HEK293 (cell line): Measurements from ENCODE around the gene ALDOC.

Source experiments
- CTCF ChIA-PET: fragments of 350-600 bp; formaldehyde crosslinking; extraction: SDS; loops from one replicate; lab custom pipeline; 2021; ENCODE audit warnings: antibody characterized with exemption; lab: Yijun Ruan, JAX
- POLR2A ChIA-PET: fragments of 300-600 bp; formaldehyde crosslinking; extraction: SDS; loops from one replicate; lab custom pipeline; 2020; ENCODE audit warnings: antibody characterized with exemption, inconsistent platforms; lab: Yijun Ruan, JAX
- H3K27ac ChIP-seq: fragments of 200-500 bp; sonication (Bioruptor generic); 2 replicates; pipeline ENCODE4 v1.5.1; 2014; ENCODE audit warnings: low read depth, low read length, control low read depth, inconsistent platforms; ENCODE audit errors: extremely low read depth
- H3K36me3 ChIP-seq, 2 experiments: fragments of 200-500 bp in 1 of 2; sonication (Bioruptor generic) in 1 of 2; 1 replicate in 1 of 2; 2 replicates in 1 of 2; pipeline ENCODE4 v1.5.1; 2014 to 2017; ENCODE audit warnings: inconsistent platforms in 2 of 2, low read length in 2 of 2; ENCODE audit not compliant: control insufficient read depth in 2 of 2, insufficient read depth in 1 of 2
- H3K4me1 ChIP-seq: fragments of 200-500 bp; sonication (Bioruptor generic); 2 replicates; pipeline ENCODE4 v1.5.1; 2014; ENCODE audit warnings: mild to moderate bottlenecking, low read length, inconsistent platforms; ENCODE audit not compliant: control insufficient read depth, insufficient read depth
- H3K4me3 ChIP-seq: 2 replicates; pipeline ENCODE4 v1.5.1; 2011; ENCODE audit warnings: low read depth, mild to moderate bottlenecking, control low read depth, low read length, moderate library complexity
- H3K9me3 ChIP-seq: fragments of 200-500 bp; sonication (Bioruptor generic); 2 replicates; pipeline ENCODE4 v1.5.1; 2014; ENCODE audit warnings: low read depth, low read length, inconsistent platforms; ENCODE audit not compliant: control insufficient read depth, insufficient read depth
- ATF2 ChIP-seq: fragments of 450-650 bp; formaldehyde crosslinking; IDR thresholded peaks from 2 replicates; pipeline ENCODE4 v1.5.1; 2016; ENCODE audit warnings: missing biosample characterization, missing genetic modification characterization, low read depth
- GLIS1 ChIP-seq: fragments of 450-650 bp; formaldehyde crosslinking; IDR thresholded peaks from 2 replicates; pipeline ENCODE4 v1.5.1; 2016; ENCODE audit warnings: missing biosample characterization, missing genetic modification characterization
- GLIS2 ChIP-seq: fragments of 450-650 bp; formaldehyde crosslinking; IDR thresholded peaks from 2 replicates; pipeline ENCODE4 v1.5.1; 2016; ENCODE audit warnings: missing biosample characterization, missing genetic modification characterization
- KLF16 ChIP-seq: fragments of 450-650 bp; formaldehyde crosslinking; IDR thresholded peaks from 2 replicates; pipeline ENCODE4 v1.5.1; 2017; ENCODE audit warnings: missing biosample characterization, missing genetic modification characterization
- OSR2 ChIP-seq: fragments of 450-650 bp; formaldehyde crosslinking; IDR thresholded peaks from 2 replicates; pipeline ENCODE4 v1.5.1; 2016; ENCODE audit warnings: missing biosample characterization, missing genetic modification characterization
- SCRT2 ChIP-seq: fragments of 450-650 bp; formaldehyde crosslinking; IDR thresholded peaks from 2 replicates; pipeline ENCODE4 v1.5.1; 2016; ENCODE audit warnings: missing biosample characterization, missing genetic modification characterization
- ZBTB21 ChIP-seq: fragments of 450-650 bp; formaldehyde crosslinking; IDR thresholded peaks from 2 replicates; pipeline ENCODE4 v1.5.1; 2017; ENCODE audit warnings: missing biosample characterization, missing genetic modification characterization
- ZIC2 ChIP-seq: fragments of 450-650 bp; formaldehyde crosslinking; IDR thresholded peaks from 2 replicates; pipeline ENCODE4 v1.5.1; 2016; ENCODE audit warnings: missing biosample characterization, missing genetic modification characterization
- ZNF112 ChIP-seq: fragments of 450-650 bp; formaldehyde crosslinking; IDR thresholded peaks from 2 replicates; pipeline ENCODE4 v1.5.0; 2017; ENCODE audit warnings: missing biosample characterization, missing genetic modification characterization
- ZNF169 ChIP-seq: fragments of 450-650 bp; formaldehyde crosslinking; IDR thresholded peaks from 2 replicates; pipeline ENCODE4 v1.5.1; 2016; ENCODE audit warnings: missing biosample characterization, missing genetic modification characterization
- ZNF239 ChIP-seq: fragments of 450-650 bp; formaldehyde crosslinking; IDR thresholded peaks from 2 replicates; pipeline ENCODE4 v1.5.1; 2016; ENCODE audit warnings: missing biosample characterization, missing genetic modification characterization
- ZNF600 ChIP-seq: fragments of 450-650 bp; formaldehyde crosslinking; IDR thresholded peaks from 2 replicates; pipeline ENCODE4 v1.5.1; 2016; ENCODE audit warnings: missing biosample characterization, missing genetic modification characterization
- ZNF610 ChIP-seq: fragments of 450-650 bp; formaldehyde crosslinking; IDR thresholded peaks from 2 replicates; pipeline ENCODE4 v1.5.1; 2016; ENCODE audit warnings: missing biosample characterization, missing genetic modification characterization, borderline replicate concordance
- ZNF670 ChIP-seq: fragments of 450-650 bp; formaldehyde crosslinking; IDR thresholded peaks from 2 replicates; pipeline ENCODE4 v1.5.1; 2016; ENCODE audit warnings: missing biosample characterization, missing genetic modification characterization, low read depth
- TF ChIP-seq, protein P1 (sequence below): fragments of 450-650 bp; formaldehyde crosslinking; optimal IDR thresholded peaks from 2 replicates; pipeline ENCODE3; 2016; ENCODE audit warnings: missing biosample characterization, mild to moderate bottlenecking, missing genetic modification characterization
- TF ChIP-seq, protein P2 (sequence below): IDR thresholded peaks from 2 replicates; pipeline ENCODE4 v1.6.1; 2011; ENCODE audit warnings: mild to moderate bottlenecking, low read depth, low read length, borderline replicate concordance

Gene ALDOC

DNA sequence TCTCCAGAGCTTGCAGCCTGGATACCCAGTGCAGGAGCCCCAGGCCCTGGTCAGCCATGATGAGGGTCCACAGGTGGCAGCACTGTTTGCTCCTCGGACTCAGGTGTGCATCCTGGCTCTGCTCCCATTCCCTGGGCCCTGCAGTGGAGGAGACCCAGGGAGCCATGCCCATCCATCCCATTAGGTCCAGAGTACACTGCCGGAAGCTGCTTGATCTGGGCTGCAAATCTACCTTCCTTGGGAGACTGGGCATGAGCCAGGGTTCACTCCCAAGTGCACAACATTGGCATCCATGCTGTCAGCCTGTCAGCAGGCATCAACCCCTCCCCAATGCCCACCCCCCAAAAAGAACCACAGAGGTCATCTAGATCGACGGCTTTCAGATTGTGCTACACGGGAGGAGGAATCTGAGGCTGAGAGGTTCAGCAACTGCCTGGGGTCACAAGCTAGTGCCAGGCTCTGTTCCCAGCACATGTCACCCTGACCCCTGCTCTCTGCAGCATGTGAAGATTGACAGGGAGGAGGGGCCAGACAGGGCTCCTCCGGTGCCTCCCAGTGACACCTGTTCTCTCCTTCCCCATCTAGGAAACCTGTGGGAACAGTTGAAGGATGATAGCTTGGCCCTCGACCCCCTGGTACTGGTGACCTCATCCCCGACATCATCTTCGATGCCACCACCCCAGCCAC lies 40.0 kb downstream of the ALDOC start:
- 0 out of 2 replicates have a peak, but pooled peaks have one; percentile 35 for TF ChIP-seq SCRT2 (tag by site-specific recombination)
- TF ChIP-seq ZIC2 (tag by site-specific recombination) = 0 out of 2 replicates have a peak, but pooled peaks have one; percentile 11
- no peak for TF ChIP-seq ZNF112 (tag by site-specific recombination)
- peak; percentile 89 for TF ChIP-seq GLIS1 (tag by site-specific recombination)
- no peak for TF ChIP-seq OSR2 (tag by site-specific recombination)
- 0 out of 2 replicates have a peak, but pooled peaks have one; percentile 17 for TF ChIP-seq ZBTB21 (tag by site-specific recombination)
- TF ChIP-seq ATF2 (tag by site-specific recombination) = 0 out of 2 replicates have a peak, but pooled peaks have one; percentile 21
- TF ChIP-seq, all 188 proteins: peak for 5
- Histone ChIP-seq H3K4me3 (no peak overlapping the region), H3K27ac (0 out of 2 replicates have a peak overlapping the region, but pooled peaks have one; percentile 1), H3K4me1 (no peaks in the 10 kb centered on the region), H3K9me3 (no peaks in the 10 kb centered on the region), H3K36me3 (no peaks in the 10 kb centered on the region)
- ChIA-PET CTCF (interaction anchor here (0.5 to 7.4 kb wide), 13 partner anchors 9 to 417 kb away, joined by 3 to 155 read pairs (median 4); partner anchors contain the start of gene PIGS), POLR2A (interaction anchor here (1.1 kb wide), 1 partner anchor 35 kb away, joined by 3 read pairs; the partner anchor contains the start of gene PIGS)

- no peaks in the 10 kb centered on the region for H3K36me3 ChIP-seq
- no peaks in the 10 kb centered on the region for H3K4me1 ChIP-seq
- H3K4me3 ChIP-seq = no peak overlapping the region
- no peak overlapping the region for H3K27ac ChIP-seq
- POLR2A ChIA-PET = interaction anchor here (0.5 to 1.4 kb wide), 3 partner anchors 12 to 199 kb away, joined by 3 to 4 read pairs (median 4); partner anchors contain the start of genes IFT20, PIGS and TNFAIP1
- CTCF ChIA-PET = interaction anchor here (1.1 to 7.4 kb wide), 5 partner anchors 9 to 47 kb away, joined by 3 to 155 read pairs (median 4); no protein-coding TSS in a partner anchor
- no peaks in the 10 kb centered on the region for H3K9me3 ChIP-seq
- no peak for TF ChIP-seq ZNF169 (tag by site-specific recombination)
- no peak for TF ChIP-seq ZIC2 (tag by site-specific recombination)
- TF ChIP-seq, protein P1, sequence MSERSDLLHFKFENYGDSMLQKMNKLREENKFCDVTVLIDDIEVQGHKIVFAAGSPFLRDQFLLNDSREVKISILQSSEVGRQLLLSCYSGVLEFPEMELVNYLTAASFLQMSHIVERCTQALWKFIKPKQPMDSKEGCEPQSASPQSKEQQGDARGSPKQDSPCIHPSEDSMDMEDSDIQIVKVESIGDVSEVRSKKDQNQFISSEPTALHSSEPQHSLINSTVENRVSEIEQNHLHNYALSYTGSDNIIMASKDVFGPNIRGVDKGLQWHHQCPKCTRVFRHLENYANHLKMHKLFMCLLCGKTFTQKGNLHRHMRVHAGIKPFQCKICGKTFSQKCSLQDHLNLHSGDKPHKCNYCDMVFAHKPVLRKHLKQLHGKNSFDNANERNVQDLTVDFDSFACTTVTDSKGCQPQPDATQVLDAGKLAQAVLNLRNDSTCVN (tag by site-specific recombination) = no peak
- peak; percentile 43; the same call in 1 of the 2 replicates for TF ChIP-seq GLIS2
- TF ChIP-seq KLF16 (tag by site-specific recombination) = no peak
- TF ChIP-seq, protein P2, sequence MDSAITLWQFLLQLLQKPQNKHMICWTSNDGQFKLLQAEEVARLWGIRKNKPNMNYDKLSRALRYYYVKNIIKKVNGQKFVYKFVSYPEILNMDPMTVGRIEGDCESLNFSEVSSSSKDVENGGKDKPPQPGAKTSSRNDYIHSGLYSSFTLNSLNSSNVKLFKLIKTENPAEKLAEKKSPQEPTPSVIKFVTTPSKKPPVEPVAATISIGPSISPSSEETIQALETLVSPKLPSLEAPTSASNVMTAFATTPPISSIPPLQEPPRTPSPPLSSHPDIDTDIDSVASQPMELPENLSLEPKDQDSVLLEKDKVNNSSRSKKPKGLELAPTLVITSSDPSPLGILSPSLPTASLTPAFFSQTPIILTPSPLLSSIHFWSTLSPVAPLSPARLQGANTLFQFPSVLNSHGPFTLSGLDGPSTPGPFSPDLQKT = no peak
- TF ChIP-seq ZNF610 = no peak
- no peak for TF ChIP-seq ZNF670 (tag by site-specific recombination)
- TF ChIP-seq ZNF239 (tag by site-specific recombination) = no peak
- peak; percentile 41; the same call in 1 of the 2 replicates for TF ChIP-seq GLIS1 (tag by site-specific recombination)
- TF ChIP-seq ZNF600 (tag by site-specific recombination) = no peak
Observed at GRCh38 chr17:28534740-28535375, 41.8 kb downstream of the ALDOC start.
